Measurements from ENCODE around the gene MICAL2.

MICAL2 gene

GRCh38 chr11:12118949-12119348 lies 8.6 kb downstream of the MICAL2 start:
- no peak for DNase-seq

DNA sequence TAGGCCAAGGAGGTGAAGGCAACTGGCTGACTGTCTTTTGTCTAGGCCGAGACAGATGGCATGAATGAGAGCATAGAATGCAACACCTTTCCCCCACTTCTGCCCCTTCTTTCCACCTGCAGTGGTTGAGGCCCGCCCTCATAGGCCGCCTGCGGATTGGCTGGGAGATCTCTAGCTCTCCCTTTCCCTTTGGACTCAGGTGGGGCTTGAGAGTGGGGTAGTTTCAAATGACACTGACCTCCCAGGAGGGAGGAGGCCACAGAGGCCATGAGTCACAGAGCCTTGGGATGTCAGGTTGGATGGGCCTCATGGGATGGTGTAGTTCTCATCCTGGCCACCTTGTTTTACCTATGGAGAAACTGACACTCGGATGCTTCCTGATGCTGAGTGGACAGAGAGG lies 9.1 kb downstream of the MICAL2 start:
- DNase-seq, result no peak

DNA sequence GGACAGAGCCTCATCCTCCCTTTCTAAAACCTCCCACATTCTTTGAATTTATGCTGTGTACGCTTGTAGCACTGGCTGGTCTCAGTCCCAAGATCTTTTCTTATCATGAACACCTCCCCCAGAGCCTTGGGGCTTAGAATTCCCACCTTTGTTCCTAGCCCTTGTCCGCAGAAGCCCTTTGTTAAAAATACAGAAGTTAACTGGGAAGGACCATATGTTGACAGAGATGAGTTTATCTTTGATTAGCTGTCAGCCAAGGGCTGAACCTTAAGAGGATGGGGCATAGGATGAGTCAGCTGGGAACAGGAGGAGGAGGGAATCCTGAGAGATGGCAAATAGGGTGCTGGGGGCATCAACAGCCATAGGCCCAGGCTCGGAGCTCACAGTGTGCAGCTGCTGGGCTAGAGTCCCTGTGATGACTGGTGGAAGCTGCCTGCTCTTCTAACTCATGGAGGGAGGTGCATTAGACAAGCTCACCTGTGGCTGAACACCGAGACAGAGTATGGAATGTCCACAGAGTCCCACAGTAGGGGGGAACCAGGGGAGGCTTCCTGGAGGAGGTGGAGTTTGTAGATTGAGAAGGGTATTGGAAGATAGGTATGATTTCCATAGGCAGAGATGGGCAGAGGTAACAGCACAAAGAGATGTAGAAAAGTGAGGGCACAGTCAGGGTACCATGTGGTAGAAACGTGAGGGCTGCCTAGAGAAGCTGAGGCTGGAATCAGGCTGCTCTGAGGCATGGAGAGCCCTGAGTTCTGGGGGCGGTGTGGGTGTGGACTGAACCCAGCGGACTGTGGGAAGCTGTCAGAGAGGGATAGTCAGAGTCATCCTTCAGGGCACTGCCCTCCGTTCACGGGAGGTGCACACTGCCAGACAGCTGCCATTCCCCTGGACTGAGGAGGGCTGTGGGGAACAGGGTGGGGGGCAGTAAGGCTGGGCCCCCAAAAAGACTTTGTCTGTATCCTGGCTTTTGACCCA lies 9.9 kb downstream of the MICAL2 start:
- DNase-seq, result no peak

- no peak for DNase-seq
Observed at GRCh38 chr11:12121011-12121410, 10.6 kb downstream of the MICAL2 start.

GRCh38 chr11:12121517-12121916 lies 11.1 kb downstream of the MICAL2 start:
- peak; percentile 92 to 96 for DNase-seq

- no peak for DNase-seq
Observed at GRCh38 chr11:12122083-12122482, 11.7 kb downstream of the MICAL2 start.

DNA sequence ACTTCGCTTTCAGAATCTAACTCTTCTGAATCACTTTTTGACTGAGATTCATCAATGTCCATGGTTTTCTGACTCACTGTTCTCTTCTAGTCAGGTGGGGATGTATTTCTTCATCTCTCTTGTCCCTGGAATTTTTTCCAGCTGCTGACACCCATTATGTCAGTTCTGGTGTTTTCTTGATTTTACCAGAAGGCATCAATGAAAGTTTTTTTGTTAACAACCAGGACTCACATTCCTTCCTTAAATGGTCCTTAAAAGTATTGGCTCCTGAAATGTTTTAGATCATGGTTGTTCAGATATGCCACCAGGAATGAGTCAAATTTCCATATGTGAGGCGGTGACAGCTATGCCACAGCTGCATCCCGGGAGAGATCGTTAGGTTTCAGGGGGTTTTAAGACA lies 12.9 kb downstream of the MICAL2 start:
- DNase-seq, result no peak

DNA sequence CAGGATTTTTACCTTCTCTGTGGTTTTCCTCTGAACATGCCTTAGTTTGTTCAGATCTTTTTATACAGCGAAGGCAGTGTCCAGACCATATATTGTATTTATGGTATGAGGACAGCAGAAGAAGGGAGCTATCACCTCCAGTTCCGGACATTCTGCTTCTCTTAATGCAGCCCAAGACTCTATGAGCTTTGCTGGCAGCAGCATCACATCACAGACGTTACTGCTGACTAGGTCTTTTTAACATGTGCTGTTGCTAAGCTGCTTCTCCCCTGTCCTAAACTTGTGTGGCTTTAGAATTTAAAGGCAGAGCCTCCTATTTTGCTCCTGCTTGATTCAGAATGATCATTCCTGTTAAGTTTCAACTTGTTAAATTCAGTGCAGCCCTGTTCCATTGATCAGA lies 13.4 kb downstream of the MICAL2 start:
- no peak for DNase-seq

GRCh38 chr11:12124306-12124705 lies 13.9 kb downstream of the MICAL2 start:
- DNase-seq, result no peak

DNA sequence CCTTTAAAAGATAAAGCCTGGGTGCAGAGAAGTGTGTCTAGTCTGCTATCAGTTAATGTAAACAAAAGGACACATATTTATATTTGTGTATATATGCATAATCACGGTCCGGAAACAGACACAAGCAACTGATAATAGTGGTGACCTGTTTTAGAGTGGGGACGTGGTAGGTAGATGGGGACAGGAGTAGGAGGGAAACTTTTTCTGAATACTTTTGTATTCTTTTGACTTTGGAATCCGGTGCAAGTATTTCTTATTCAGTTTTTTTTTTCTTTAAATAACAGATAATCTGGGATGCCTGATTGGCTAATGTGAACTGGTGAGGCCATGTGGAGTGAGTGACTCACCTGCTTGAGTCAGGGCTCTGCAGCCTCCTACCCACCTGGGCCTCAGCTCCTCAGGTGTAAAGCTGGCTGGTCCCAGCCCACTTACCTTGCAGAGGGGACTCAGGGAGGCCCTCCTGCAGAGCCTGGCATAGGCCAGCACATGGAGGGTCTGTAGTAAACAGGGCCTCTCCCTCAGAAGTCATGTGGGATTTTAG lies 15.3 kb downstream of the MICAL2 start:
- DNase-seq, result no peak

- no peak for DNase-seq
Observed at GRCh38 chr11:12126344-12127019, 16.1 kb downstream of the MICAL2 start.

DNA sequence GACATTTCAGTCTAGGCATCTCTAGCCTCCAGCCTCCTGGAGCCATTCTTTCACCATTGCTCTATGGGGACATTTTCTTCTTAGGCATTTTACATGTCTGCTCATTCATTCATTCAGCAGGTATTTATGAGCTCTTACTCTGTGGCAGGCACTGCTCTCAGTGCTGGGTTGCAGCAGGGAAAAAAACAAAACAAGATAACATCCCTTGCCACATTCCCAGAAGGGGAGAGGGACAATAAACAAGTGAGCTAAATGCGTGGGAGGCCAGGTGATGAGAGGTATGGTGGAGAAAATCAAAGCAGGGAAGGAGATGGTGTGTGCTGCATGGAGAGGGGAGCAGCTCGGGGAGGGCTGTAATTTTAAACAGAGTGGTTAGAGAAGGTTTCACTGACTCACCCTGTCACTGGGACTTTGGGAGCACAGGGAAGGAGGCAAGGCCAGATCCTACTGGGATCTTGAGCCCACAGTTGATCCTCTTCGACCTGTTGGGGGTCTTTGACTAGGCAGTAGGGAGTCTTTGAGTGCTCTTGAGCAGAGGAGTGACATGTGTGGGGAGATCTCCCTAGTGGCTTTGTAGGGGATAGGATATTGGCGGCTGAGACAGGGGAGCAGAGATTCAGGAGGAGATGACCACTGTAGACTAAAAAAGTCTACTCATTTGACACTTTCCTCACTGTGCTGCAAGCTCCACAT lies 17.0 kb downstream of the MICAL2 start:
- DNase-seq, result no peak

- no peak for DNase-seq
Observed at GRCh38 chr11:12128301-12128751, 17.9 kb downstream of the MICAL2 start.

- no peak for DNase-seq
Observed at GRCh38 chr11:12129227-12129626, 18.8 kb downstream of the MICAL2 start.

DNA sequence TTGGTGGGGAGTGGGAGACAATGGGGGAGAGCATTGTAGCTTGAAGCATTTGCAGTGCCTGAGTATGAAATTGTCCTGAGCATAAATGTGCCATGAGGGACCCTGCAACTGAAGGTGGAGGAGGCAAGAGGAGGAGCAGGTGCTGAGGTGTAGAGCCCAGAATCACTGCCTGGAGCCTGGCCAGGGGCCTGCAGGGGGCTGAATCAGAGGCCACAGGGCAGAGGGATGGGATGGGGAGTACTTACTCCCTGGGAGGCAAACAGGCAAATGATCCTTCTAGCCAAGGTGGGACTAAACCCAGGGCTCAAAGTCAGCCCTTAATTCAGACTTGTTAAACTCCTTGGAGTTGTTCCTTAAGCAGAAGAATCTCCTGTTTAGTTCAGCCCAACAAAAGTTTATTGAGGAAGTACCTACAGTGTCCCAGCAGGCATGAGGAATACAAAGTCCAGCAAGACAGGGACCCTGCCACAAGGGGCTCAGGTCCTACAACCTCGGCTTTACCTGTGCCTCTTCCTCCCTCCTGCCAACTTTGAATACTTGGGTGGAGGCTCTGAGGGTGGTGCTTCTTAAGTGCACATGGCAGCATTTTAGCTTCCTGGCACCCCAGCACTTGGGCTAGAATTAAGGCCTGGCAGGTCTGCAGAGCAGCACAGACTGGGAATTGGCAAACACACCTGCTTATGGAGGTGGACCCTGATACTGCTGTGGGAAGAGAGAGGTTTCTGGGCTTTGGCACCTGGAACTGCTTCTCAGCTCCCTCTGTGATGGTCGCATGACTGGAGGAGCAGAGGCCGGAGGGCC lies 20.0 kb downstream of the MICAL2 start:
- DNase-seq, result no peak

GRCh38 chr11:12131943-12132789 lies 21.8 kb downstream of the MICAL2 start:
- DNase-seq, result no peak

GRCh38 chr11:12132790-12133145 lies 22.4 kb downstream of the MICAL2 start:
- no peak for DNase-seq

DNA sequence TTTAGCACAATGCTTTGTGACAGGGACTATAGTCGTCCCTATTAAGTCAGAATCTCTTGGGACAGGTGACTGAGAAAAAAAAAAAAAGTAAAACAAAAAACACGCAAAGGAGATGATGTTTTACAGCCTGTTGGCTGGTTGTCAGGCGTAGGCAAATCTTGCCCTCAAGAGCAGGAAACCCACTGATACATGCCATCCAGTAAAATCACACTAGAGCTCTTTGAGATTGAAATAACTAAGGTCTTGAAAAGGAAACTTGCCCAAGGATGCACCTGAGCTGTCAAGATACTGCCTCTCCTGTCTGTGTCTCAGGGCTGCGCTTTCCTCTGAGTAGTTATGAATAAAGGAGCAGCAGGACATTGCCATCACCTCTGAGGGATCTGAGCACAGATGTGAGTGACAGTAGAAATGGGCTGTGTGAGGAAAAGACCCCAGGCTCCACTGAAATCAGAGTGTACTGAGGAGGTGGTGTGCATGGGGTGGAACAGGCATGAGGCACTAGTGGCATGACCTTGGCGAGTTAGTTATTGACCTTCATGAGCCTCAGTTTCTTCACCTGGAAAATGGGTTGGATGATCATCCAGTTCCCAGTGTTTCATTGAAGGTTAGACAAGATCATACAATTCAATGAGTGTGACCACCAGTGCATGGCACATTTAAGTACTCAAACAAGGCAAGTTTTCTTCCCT lies 23.3 kb downstream of the MICAL2 start:
- DNase-seq, result no peak

- no peak for DNase-seq
Observed at GRCh38 chr11:12134236-12134585, 23.8 kb downstream of the MICAL2 start.

- no peak for DNase-seq
Observed at GRCh38 chr11:12135185-12135584, 24.8 kb downstream of the MICAL2 start.
